NT2/D1 (cell line): Measurements from ENCODE around the gene RSBN1L.

Experiments
- DNase-seq: peaks from one replicate; pipeline ENCODE4 v3.0.0-alpha.2; 2011; ENCODE audit warnings: low read depth, low spot score
- H3K27me3 ChIP-seq: 2 replicates; pipeline ENCODE4 v1.6.0; 2011; ENCODE audit warnings: mild to moderate bottlenecking; ENCODE audit not compliant: insufficient read length, insufficient read depth
- H3K36me3 ChIP-seq: 2 replicates; pipeline ENCODE4 v1.6.1; 2011; ENCODE audit warnings: mild to moderate bottlenecking, low read length, mixed read lengths; ENCODE audit not compliant: insufficient read depth, insufficient read length
- H3K4me1 ChIP-seq: 2 replicates; pipeline ENCODE4 v1.5.1; 2011; ENCODE audit not compliant: insufficient read depth, insufficient read length
- H3K4me3 ChIP-seq: 2 replicates; pipeline ENCODE4 v1.5.1; 2011; ENCODE audit warnings: low read depth; ENCODE audit not compliant: insufficient read length
- H3K9ac ChIP-seq: 2 replicates; pipeline ENCODE4 v1.6.0; 2011; ENCODE audit warnings: low read depth; ENCODE audit not compliant: insufficient read length
- H3K9me3 ChIP-seq: 2 replicates; pipeline ENCODE4 v1.5.1; 2011; ENCODE audit warnings: mild to moderate bottlenecking, low read length; ENCODE audit not compliant: insufficient read depth
- SUZ12 ChIP-seq: IDR thresholded peaks from 2 replicates; pipeline ENCODE4 v1.6.1; 2011; ENCODE audit not compliant: insufficient read length, insufficient read depth; ENCODE audit errors: extremely low read depth
- YY1 ChIP-seq: IDR thresholded peaks from 2 replicates; pipeline ENCODE4 v1.6.1; 2011; ENCODE audit not compliant: insufficient read length, insufficient read depth
- ZNF274 ChIP-seq: IDR thresholded peaks from 2 replicates; pipeline ENCODE4 v1.6.1; 2011; ENCODE audit warnings: mild to moderate bottlenecking, low read depth, low read length

The RSBN1L gene

GRCh38 chr7:77690289-77690688 is 6.0 kb upstream of the RSBN1L start:
- TF ChIP-seq YY1, result no peak
- TF ChIP-seq SUZ12, result no peak
- TF ChIP-seq ZNF274, result no peak
- no peaks in the 10 kb centered on the region for H3K4me1 ChIP-seq
- H3K4me3 ChIP-seq, result no peak overlapping the region
- H3K9ac ChIP-seq, result no peak overlapping the region
- no peaks in the 10 kb centered on the region for H3K27me3 ChIP-seq
- no peaks in the 10 kb centered on the region for H3K9me3 ChIP-seq
- DNase-seq, result no peak
- peaks cover 7% of the 10 kb centered on the region for H3K36me3 ChIP-seq

- no peak for TF ChIP-seq YY1
- Histone ChIP-seq H3K27me3 (no peaks in the 10 kb centered on the region), H3K4me3 (no peak overlapping the region), H3K9me3 (no peaks in the 10 kb centered on the region), H3K9ac (no peak overlapping the region), H3K36me3 (peaks cover 7% of the 10 kb centered on the region), H3K4me1 (no peaks in the 10 kb centered on the region)
- DNase-seq, result no peak
Observed at GRCh38 chr7:77691892-77692491, 4.3 kb upstream of the RSBN1L start.

- H3K4me1 ChIP-seq, result no peaks in the 10 kb centered on the region
- peaks cover 4% of the 10 kb centered on the region for H3K36me3 ChIP-seq
- H3K9me3 ChIP-seq, result no peaks in the 10 kb centered on the region
- H3K27me3 ChIP-seq, result no peaks in the 10 kb centered on the region
- no peak overlapping the region for H3K9ac ChIP-seq
- TF ChIP-seq YY1, result no peak
- no peak for TF ChIP-seq SUZ12
- no peak for TF ChIP-seq ZNF274
- H3K4me3 ChIP-seq, result no peak overlapping the region
- no peak for DNase-seq
Observed at GRCh38 chr7:77693830-77694583, 2.3 kb upstream of the RSBN1L start.

- Histone ChIP-seq H3K27me3 (no peaks in the 10 kb centered on the region), H3K36me3 (no peaks in the 10 kb centered on the region), H3K4me1 (no peaks in the 10 kb centered on the region), H3K9me3 (no peaks in the 10 kb centered on the region), H3K4me3 (peak overlapping the region; percentile 93), H3K9ac (peak overlapping the region; percentile 94)
- no peak for TF ChIP-seq ZNF274
- TF ChIP-seq SUZ12, result no peak
- TF ChIP-seq YY1, result no peak
- peak; percentile 13 for DNase-seq
Observed at GRCh38 chr7:77696643-77697534, 630 bp downstream of the RSBN1L start.

- peak; percentile 28 for DNase-seq
- H3K36me3 ChIP-seq, result no peaks in the 10 kb centered on the region
- H3K4me1 ChIP-seq, result no peaks in the 10 kb centered on the region
- peak overlapping the region; percentile 94 for H3K9ac ChIP-seq
- TF ChIP-seq ZNF274 (no peak), YY1 (no peak), SUZ12 (no peak)
- no peaks in the 10 kb centered on the region for H3K27me3 ChIP-seq
- no peaks in the 10 kb centered on the region for H3K9me3 ChIP-seq
- H3K4me3 ChIP-seq, result peak overlapping the region; percentile 93
Observed at GRCh38 chr7:77697535-77697831, 1.2 kb downstream of the RSBN1L start.

- Histone ChIP-seq H3K9ac (peak overlapping the region; percentile 94), H3K27me3 (no peaks in the 10 kb centered on the region), H3K4me3 (peak overlapping the region; percentile 93), H3K9me3 (no peaks in the 10 kb centered on the region), H3K4me1 (no peaks in the 10 kb centered on the region), H3K36me3 (no peaks in the 10 kb centered on the region)
- TF ChIP-seq ZNF274, result no peak
- TF ChIP-seq SUZ12, result no peak
- no peak for TF ChIP-seq YY1
- DNase-seq, result no peak
Observed at GRCh38 chr7:77698042-77698625, 1.9 kb downstream of the RSBN1L start.

GRCh38 chr7:77699056-77699455 is 2.8 kb downstream of the RSBN1L start:
- Histone ChIP-seq H3K27me3 (no peaks in the 10 kb centered on the region), H3K36me3 (no peaks in the 10 kb centered on the region), H3K4me1 (no peaks in the 10 kb centered on the region), H3K9me3 (no peaks in the 10 kb centered on the region), H3K9ac (no peak overlapping the region), H3K4me3 (no peak overlapping the region)
- TF ChIP-seq SUZ12 (no peak), ZNF274 (no peak), YY1 (no peak)
- no peak for DNase-seq
